ENCODE measurements around the gene WDR86.
A peak's percentile ranks its signal among the peaks of the same experiment; 100 is the strongest.

Gene WDR86

DNA sequence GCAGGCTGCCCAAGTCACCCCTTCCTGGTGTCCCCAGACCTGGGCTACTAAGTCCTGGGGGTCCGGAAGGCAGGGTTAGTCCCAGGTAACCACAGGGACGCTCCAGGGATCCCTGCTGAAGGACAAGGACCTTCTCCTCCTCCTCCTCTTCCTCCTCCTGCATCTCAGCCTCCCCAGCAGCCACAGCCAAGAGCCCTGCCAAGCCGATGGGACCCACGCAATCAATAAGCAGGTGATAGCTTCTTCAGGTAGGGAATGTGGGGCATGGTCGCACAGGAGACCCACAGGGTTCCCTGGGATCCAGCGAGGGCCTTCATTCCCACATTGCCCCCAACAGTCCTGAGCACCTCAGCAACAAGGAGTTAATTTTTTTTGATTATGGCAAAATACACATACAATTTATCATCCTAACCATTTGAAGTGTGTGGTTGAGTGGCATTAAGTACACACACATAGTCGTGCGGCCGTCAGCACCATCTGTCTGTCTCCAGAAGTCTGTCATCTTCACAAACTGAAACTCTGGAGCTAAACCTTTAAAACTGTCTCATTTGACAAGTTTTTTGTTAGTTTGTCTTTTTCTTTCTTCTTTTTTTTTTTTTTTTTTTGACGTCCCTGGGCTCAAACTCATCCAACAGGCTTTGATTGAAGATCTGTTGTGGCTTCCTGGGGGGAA, 18.0 kb upstream of the WDR86 start:
- DNase-seq (ENCODE audit: low read depth), result no peak

DNA sequence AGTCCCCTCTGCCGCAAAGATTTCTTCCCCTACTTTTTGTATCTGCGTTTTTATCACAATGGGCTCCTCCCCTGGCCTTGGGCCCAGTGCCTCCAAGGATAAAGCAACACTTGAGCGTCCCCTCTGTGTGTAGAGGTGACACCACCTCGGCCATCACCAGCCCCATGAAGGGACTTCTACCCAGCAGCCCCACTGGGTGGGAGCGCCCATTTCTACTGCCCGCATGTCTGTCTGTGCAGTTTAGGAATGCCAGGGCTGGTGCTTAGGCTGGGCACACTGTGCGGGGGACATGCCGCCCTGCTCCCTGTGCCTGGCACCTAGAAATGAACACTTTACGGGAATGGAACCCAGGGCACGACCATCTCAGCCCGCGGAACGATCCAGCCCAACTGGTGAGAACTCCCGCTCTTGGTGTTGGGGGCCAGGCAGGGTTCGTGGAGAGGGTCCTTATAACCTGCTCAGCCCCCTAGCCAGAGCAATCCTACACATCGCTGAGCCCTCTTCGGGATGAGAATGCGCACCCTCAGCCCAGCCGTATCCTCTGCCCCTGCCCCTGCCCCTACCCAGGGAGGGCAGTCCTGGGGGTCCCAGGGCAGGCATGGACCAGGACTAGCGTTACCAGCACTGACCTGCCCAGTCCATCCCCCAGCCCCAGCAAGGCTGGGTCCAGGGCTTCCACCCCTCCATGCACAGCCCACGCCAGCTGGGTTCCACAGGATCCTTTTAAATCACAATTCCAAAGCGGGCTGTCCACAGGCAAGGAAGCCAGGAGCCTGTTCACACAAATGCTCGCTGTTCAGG, 17.3 kb upstream of the WDR86 start:
- no peak for DNase-seq (ENCODE audit: low read depth)

DNA sequence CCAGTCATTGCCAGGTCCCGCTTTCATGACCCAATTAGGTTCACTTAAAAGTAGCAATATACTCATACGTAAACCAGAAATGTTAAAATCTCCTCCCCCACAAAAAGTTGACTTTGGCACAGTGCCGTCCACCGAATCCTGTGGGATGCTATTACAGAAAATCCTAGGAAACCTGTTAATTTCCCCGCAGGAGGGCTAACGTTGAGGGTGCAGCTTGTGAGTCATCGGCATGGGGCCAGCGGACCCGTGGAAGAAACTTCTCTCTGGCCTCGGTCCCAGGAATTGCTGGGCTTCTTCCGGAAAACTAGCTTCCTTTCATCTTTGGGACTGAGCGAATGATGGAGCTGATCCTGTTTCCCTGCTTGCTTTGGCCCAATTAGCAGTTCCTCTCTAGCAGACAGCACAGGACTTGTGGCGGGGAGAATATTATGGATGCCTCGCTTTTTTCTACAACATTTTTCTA, 16.6 kb upstream of the WDR86 start:
- DNase-seq (ENCODE audit: low read depth), result peak; percentile 81

DNA sequence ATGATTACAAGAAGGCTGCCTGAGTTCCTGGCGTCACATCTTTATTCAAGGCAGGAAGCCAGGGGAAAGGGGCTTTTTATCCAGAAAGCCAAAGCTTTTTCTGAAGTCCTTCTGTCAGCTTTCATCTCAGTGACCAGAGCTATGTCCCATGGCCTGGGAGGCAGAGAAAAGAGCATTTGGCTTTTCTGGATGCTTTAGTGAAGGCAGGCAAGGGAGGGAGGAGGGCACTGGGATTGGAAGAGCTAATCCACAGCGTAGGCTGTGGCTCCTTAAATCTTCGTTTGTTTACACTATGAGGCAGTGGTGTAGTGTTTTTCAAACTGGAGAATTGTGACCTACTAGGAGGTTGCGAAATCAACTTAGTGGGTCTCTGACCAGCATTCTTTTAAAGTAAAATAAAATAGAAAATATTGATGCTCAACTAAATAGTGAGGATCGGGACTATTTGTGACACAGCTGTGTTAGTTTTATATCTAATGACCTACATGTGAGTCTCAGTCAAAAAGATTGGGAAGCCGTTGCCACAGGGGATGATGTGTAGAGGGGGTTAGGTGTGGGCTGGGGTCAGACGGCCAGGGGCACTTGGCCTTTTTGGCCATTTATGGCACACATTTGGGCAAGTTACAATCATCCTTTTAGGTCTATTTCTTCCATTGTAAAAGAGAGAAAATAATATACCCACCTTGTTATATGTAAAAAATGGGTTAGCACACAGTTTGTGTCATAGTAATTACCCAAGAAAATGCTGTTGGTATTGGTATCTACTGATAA, 16.0 kb upstream of the WDR86 start:
- peak; percentile 67 for DNase-seq (ENCODE audit: low read depth)

DNA sequence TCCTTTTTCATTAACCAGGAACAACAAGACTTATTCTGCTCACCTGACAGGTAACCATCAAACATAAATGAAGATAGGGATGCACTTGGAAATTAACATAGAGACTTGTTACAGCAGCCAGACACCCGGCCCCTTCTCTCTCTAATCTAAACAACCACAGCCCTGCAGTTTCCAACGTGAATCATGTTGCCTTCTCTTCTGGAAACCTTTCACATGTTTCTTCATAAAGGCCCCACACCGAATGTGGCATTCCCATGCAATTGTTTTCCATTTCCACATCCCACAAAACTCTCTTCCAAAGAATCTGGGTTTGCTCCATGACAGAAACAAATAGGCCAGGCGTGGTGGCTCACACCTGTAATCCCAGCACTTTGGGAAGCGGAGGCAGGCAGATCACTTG, 15.0 kb upstream of the WDR86 start:
- no peak for DNase-seq (ENCODE audit: low read depth)

DNA sequence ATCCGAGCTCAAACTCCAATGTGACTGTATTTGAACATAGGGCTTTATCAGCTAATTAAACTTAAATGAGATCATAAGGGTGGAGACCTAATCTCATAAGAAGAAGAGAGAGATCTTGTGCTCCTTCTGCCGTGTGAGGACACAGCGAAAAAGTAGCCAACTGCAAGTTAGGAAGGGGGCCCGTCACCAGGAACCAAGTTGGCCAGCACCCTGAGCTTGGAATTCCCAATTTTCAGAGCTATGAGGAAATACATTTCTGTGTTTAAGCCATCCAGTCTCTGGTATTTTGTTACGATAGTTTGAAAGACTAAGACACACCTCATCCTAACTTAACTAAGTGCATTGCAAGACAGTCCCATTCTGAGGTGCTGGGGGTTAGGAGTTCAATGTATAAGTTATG, 14.1 kb upstream of the WDR86 start:
- no peak for DNase-seq (ENCODE audit: low read depth)

DNA sequence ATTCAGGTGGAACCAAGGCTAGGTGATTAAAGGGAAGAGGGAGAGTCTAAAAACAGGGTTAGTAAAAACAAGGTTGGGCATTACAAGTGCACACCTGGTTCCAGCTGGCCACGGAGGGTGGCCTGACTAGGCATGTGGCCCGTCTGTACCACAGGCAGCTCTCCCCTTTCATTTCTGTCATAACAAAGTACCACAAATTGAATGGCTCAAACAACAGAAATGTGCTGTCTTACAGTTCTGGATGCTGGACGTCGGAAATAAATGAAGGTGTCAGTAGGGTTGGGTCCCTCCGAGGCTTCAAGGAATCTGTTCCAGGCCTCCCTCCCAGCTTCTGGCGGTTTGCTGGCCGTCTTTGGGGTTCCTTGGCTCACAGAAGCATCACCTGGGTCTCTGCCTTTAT, 13.4 kb upstream of the WDR86 start:
- DNase-seq (ENCODE audit: low read depth), result no peak

DNA sequence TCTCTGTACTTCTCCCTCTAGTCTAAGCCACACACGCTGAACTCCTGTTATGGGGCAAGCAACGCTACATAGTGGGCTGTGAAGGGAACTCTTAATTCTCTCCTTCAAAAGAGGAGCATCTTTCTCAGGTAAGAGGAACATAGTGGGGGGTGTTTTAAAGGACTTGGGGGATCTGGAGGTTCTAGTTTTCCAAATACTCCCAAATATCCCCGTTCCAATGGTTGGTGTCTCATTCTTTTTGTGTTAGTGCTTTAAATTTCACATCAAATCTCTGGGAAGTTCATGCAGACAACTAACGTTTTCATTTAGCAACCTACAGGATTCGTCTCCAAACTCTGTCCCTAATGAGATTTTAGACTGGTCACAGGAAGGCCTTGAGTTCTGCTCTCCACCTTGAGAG, 12.4 kb upstream of the WDR86 start:
- DNase-seq (ENCODE audit: low read depth), result no peak

DNA sequence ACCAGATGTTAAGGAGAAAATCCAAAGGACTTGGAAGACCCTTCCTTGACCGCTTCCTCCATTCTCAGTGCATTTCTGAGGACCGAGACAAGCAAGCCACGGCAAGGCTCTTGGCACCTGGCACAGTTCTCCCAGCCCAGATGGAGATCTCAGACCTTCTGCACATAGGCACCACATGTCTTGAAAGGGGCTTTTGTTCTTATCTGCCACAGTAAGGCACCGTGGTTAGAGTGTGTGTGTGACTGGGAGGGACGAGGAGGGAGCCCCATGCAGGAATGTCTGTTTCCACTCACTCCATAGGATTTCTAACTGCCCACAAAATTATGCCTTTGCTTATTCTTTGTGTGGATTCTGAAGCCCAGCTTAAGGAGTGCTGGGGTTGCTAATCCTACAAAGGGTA, 10.3 kb upstream of the WDR86 start:
- DNase-seq (ENCODE audit: low read depth), result no peak

DNA sequence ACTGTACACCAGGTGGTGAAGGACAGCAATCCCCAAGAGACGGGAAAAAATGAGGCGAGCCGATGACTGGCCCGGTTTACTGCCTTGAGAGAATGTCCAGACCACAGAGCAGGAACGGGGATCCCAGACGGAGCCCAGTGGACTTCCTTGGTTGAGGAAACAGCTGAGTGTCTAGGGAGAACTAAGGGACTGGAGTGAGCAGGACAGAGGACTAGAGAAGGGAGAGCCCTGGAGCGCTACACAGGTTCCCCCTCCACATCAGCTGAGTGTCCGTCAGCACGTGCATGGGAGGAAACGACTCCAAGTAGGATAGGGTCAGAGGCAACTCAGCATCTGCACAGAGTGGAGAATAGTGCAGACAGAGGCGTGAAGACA, 7.1 kb upstream of the WDR86 start:
- no peak for DNase-seq (ENCODE audit: low read depth)

DNA sequence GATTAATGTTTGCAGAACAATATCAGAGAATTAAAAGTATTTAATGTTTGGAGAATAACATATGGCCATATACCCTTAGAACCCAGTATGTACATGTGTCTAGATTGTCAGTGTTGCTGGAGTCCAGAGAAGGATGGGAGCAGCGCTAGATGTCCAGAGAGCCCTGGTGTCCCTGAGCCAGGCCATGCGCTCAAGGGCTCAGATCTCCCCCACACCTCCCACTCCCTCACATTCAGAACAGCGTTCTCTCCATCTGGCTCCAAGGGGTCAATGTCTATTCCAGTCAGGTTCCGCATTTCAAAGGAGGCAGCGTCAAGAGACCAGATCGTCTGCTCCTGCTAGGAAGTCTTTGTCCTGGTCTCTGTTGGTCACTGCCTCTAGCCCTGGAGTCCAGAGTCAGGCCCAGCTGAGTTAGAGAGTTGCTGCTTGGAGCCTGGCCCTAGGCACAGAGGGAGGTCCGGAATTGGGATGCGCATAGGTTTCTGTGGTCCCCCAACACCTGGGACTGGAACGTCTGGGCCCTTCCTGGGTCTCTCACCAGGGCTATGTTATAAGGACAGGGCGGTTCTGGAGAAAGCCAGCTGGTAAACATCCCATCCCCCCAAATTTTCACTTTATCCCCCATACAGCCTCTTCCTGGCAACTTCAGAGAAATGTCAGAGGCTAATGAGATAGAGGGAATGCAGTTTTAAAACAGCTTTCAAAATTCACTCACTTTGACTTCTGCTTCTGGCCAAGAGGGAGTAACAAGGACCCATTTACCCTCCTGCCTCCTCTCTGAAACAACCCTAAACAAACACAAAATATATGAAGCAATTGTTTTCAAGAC, 6.5 kb upstream of the WDR86 start:
- DNase-seq (ENCODE audit: low read depth), result no peak

DNA sequence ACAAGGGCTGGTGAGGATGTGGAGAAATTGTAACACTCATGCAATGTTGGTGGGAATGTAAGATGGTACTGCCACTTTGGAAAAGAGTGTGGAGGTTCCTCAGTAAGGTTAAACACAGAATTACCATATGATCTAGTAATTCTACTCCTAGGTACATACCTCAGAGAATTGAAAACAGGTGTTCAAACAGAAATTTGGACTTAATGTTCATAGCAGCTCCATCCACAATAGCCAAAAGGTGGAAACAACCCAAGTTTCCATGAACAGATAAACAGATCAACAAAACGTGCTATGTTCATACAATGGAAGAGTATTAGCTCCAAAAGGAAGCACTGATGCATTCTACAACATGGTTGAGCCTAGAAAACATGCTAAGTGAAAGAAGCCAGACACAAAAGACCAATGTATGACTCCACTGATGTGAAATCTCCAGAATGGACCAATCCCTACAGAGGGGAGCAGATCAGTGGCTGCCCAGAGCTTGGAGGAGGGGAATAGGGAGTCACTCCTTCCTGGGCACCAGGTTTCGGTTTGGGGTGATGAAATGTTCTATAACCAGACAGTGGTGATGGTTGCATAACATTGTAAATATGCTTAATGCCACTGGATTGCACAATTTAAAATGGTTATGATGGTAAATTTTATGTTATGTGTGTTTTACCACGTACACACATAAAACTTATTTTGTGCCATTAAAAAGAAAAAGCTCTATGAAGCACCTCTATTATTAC, 5.7 kb upstream of the WDR86 start:
- DNase-seq (ENCODE audit: low read depth), result no peak

DNA sequence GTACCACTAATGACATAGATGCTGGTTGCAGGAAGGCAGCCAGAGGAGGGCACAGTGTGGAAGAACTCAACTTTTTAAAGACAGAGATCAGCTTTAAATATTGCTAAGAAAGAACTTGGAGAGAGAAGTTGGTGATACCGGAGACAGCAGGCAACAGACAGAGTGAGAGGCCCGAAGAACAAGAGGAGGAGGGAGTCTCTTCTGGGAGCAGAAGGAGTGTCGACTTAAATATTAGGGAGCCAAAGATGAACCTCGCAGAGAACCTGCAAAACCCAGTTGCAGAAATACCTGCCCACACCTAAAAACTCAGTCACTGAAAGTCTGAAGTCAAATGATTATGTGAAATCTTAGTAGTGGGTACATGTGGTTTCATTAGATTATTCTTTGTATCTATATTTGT, 3.4 kb upstream of the WDR86 start:
- DNase-seq (ENCODE audit: low read depth), result no peak

DNA sequence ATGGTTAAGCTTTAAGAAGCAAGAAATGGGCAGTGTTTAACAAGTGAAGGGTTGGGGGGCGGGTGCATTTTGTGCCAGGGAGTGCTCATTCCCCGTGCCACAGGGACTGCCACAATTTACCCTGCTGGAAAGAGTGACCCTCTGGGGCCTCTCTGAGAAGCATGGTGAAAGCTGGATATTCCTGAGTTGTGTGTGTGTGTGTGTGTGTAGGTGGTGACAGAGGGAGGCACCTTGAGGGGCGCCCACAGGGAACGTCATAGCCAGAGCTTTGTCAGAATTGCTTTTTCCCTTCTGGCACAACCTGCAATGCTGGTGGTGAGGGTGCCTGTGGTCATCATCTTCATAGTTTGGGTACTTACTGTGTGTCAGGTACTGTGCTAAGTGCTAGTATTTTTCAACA, 2.5 kb upstream of the WDR86 start:
- DNase-seq (ENCODE audit: low read depth), result no peak

DNA sequence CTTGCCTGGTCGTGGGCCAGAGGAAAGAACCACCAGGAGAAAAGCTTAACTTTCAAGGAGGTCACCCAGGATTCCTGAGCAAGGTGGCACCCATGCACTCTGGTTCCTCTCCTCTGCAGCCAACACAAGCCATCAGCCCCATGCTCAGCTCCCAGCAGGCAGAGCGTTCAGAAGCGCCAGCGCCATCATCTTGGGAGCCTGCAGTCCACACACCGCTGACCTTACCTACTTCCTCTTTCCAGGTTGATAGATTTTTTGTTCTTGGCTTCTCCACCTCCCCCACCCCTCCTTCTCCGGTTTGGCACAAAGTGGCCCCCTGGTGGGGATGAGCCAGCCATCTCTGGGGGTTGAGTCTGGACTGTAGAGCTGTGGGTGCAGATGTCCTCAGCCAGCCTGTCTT, 1.7 kb upstream of the WDR86 start:
- DNase-seq (ENCODE audit: low read depth), result no peak

DNA sequence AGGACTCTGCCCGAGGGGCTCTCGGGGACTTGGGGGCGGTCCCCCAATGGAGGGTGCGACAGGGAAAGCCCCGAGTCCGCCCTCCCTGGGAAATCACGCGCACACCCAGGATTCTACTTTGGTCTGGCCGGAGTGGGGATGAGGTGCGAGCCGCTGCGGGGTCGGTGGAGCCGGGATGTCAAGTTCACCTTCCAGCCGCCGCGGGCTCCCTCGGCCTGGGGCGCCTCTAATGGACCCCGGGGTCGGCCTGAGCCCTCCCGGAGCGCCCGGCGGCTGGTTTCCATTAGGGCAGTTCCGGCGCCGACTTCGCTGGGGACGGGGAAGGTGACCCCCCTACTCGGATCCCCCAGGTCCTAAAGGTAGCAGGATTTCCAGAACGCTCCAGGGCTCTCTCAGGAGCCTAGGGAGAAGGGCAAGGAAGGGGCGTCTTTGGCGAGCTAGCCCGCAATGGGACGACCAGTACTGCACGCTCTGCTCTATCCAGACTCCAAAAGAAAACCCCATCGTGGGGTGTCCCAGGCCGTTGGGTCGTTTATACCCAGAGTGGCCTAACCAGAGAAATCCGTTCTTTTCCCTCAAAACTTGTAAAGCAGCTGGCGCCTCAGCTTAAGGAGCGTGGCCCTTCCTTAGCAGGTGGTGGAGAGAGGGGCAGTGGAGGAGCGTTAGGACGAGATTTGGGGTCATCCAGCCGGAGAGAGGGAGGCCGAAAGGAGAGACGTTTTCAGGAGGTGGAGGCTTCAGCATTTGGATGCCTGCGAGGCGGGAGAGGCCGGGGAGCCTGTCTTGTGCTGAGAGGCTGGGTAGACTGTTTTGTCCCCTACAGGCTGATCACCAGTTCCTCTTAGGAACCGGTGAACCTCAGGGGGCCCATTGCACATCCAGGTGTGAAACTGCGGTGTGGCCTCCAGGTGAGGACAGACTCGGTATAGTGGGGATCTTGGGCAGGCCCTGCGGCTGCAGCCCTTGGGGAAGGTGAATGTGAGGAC, 860 bp upstream of the WDR86 start:
- no peak for DNase-seq (ENCODE audit: low read depth)

DNA sequence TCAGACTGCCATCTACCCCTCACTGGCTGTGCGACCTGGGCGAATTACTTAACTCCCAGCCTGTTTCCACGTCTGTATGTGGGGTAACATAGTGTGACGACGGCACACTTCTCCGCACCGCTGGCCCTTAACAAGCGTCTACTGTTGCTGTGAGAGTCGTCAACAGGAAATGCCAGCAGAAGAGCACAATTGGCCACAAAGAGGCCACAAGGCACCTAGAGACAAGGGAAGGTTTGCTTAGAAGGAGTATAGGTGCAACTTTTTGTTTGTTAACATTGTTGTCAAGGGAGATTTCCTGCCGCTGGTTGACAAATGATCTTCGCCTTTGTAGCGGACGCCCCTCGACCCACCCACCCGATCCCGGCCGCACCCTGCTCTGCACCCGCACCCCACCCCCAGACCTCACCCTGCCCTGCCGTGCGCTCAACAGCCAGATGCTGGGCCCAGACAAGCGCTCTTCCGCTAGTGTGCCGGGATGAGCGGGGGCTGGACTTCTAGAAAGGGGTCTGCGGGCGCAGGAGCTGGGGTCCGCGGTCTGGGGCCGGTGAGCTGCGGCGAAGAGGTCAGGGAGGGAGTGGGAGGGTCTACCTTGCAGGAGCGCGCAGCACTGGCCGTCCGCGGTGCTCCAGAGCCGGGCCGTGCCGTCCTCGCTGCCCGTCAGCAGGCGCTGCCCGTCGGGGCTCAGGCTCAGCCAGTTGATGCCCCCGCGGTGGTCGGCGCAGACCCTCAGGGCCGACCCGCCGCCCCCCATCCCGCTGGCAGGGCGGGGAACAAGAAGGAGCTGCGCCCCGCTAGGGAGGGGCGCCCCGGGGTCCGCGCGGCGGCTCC, 785 bp downstream of the WDR86 start:
- DNase-seq (ENCODE audit: low read depth), result no peak

DNA sequence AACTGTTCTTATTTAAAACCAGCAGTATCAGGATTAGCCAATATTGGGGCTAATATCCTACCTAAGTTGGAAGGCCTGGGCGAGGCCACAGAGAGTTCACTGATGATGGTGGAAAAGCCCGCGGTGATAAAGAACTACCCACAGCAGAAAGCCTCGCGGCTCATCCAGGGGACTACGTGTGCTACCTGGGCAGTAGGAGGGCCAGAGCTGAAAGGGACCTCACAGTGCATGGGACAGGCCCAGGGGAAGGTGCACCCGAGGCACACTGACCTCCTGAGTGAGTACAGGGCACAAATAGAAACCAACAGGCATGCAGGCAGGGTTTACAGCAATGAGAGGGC, 1.4 kb downstream of the WDR86 start:
- no peak for DNase-seq (ENCODE audit: low read depth)

DNA sequence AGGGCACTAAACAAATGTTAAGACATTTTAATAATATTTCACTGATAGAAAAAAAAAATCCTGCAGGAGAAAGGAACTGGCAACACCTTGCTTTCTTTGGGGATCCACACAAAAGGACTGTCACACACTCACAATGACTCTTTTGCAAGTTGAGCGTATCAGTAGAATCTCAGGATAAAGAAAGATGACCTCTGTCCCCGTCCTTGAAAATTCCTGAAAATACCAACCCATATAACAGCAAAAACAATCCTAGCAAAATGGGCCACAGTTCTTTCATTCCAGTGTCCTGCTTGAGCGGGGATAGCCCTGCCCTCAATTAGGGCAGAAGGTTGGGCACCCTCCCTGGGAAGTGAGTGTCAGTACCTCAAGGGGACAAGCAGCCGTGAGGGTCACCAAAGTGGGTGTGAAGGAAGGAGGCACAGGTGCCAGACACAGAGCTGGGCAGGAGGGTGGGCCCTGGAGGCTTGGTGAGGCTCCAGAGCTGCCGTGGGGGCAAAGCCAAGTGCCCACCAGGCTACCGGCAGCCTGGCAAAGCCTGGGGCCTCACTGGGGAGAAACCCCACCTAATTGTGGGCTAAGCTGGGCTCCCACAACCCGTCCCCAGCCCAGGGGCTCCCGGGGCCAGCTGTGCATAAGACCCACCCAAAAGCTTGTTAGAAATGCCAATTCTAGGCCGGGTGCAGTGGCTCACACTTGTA, 2.8 kb downstream of the WDR86 start:
- DNase-seq (ENCODE audit: low read depth), result no peak
